H1 (cell line): ENCODE data around the gene STAT3. TPM values are rescaled to one million over a fixed set of nuclear protein-coding genes. Genes with fewer than 3 reads are reported as not detected.

Source experiments
- CHD1 ChIP-seq: IDR thresholded peaks from 2 replicates; pipeline ENCODE4 v1.6.1; 2012; ENCODE audit warnings: low read depth, low read length, improper control_type of control experiment
- EGR1 ChIP-seq: IDR thresholded peaks from 2 replicates; pipeline ENCODE4 v1.6.1; 2011; ENCODE audit warnings: low read depth, low read length, borderline replicate concordance
- ZNF274 ChIP-seq: IDR thresholded peaks from 2 replicates; pipeline ENCODE4 v1.7.0; 2012; ENCODE audit warnings: low read length, borderline replicate concordance; ENCODE audit errors: extremely low read depth
- polyA plus RNA-seq, 7 experiments: library from polyadenylated mRNA; depleted of rRNA in 3 of 7; stranded (reverse) in 5 of 7; unstranded in 2 of 7; fragments of >200 nt in 5 of 7; fragments of 200-250 nt in 2 of 7; gene quantifications; 1 replicate in 5 of 7; 2 replicates in 1 of 7; 4 replicates in 1 of 7; pipeline versions ENCODE4 v1.2.1 to v1.2.3, GENCODE V29; 2011 to 2013; ENCODE audit warnings: missing spikeins in 2 of 7, mixed read lengths in 2 of 7
- total RNA-seq: library from RNA; stranded (reverse); fragmentation: NEBNext Ultra II Directional; extraction: Animal tissue kit (Norgen Biotek cat#: 25700); gene quantifications from 2 replicates; pipeline ENCODE4 v1.2.1, GENCODE V29; 2021

The STAT3 gene
- total and polyA plus RNA-seq, 2 of the 8 experiments (the other 6 are each of a cell fraction or from before 2014, with no cell fraction given): 38.4 to 94.1 TPM

DNA sequence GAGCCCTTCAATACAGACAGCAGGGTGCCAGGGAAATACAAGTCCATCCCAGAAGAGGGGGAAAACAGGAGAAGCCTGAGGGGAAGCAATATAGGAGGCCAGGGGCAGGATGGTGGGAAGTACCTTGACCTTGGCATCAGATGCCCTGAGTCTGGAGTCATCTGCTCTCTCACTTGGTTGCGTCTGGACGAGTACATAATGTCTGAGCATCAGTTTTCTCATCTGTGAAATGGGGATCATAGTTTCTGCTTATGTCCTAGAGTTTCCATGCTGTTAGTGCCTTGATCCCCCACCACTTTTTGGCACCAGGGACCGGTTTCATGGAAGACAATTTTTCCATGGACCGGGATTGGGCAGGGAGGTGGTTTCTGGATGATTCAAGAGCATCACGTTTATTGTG, 97.7 kb downstream of the STAT3 start (continued):
- no peak for TF ChIP-seq EGR1
- TF ChIP-seq CHD1: no peak
- no peak for TF ChIP-seq ZNF274
